HepG2 (cell line): ENCODE measurements around the gene SLC25A33. TPM values are rescaled to one million over a fixed set of nuclear protein-coding genes. Genes with fewer than 3 reads are reported as not detected.
A peak's percentile ranks its signal among the peaks of the same experiment; 100 is the strongest.

ENCODE experiments used
- ATAC-seq: fragments of 200-7000 bp; cut with Tn5 transposase; 3 replicates; pipeline ENCODE4 v1.9.1; 2020; ENCODE audit warnings: mild to moderate bottlenecking, moderate library complexity
- BruUV-seq: library from RNA; stranded (reverse); fragments of 400-500 nt; replicated peaks from 2 replicates; lab custom pipeline; 2021; lab: Mats Ljungman, UMichigan
- CTCF ChIA-PET: fragments of 300-600 bp; formaldehyde crosslinking; extraction: SDS; loops from one replicate; lab custom pipeline; 2021; ENCODE audit warnings: low total read pairs, inconsistent platforms, low intra/inter-chr PET ratio; lab: Yijun Ruan, JAX
- POLR2A ChIA-PET: fragments of 350-600 bp; sonication (Branson Sonifier 250); formaldehyde crosslinking; loops from one replicate; lab custom pipeline; 2020; ENCODE audit warnings: antibody characterized with exemption, inconsistent platforms; lab: Yijun Ruan, JAX
- DNase-seq: peaks from one replicate; pipeline ENCODE4 v3.0.0-alpha.2; 2015; ENCODE audit warnings: low spot score
- FAIRE-seq: peaks from 3 replicates; lab custom pipeline; 2011; peaks lifted over from hg19 to GRCh38; lab: Jason Lieb, UNC
- H2AFZ ChIP-seq: one replicate; pipeline ENCODE4 v1.6.1; 2011; ENCODE audit warnings: low read length, inconsistent platforms
- H3K27ac ChIP-seq: fragments of 300-600 bp; 3 replicates; pipeline ENCODE4 v1.8.0; 2011; ENCODE audit warnings: mixed run types, mild to moderate bottlenecking, mixed read lengths, low read length, inconsistent platforms; ENCODE audit not compliant: insufficient read depth; ENCODE audit errors: extremely low read length
- H3K27me3 ChIP-seq, 2 experiments: fragments of 200-600 bp in 1 of 2; 2 replicates in 1 of 2; 3 replicates in 1 of 2; pipeline versions ENCODE4 v1.6.0 to v1.8.0; 2011; ENCODE audit warnings: low read length in 2 of 2, mild to moderate bottlenecking in 2 of 2, moderate library complexity in 2 of 2, inconsistent platforms in 1 of 2; ENCODE audit not compliant: insufficient read depth in 2 of 2, control insufficient read depth in 1 of 2
- H3K36me3 ChIP-seq, 2 experiments: fragments of 200-600 bp in 1 of 2; replicated peaks in 1 of 2; 2 replicates in 1 of 2; 3 replicates in 1 of 2; pipeline versions ENCODE4 v1.5.1 to v1.8.0; 2011; ENCODE audit warnings: low read length in 2 of 2, inconsistent platforms in 1 of 2; ENCODE audit not compliant: insufficient read depth in 2 of 2, control insufficient read depth in 1 of 2
- H3K4me1 ChIP-seq: 2 replicates; pipeline ENCODE4 v1.5.1; 2012; ENCODE audit warnings: low read length, inconsistent platforms; ENCODE audit not compliant: insufficient read depth
- H3K4me2 ChIP-seq: 2 replicates; pipeline ENCODE4 v1.6.0; 2011; ENCODE audit warnings: low read depth, low read length, inconsistent platforms
- H3K4me3 ChIP-seq, 3 experiments: fragments of 200-600 bp in 1 of 3; sonication (generic), shearing (Covaris generic) in 1 of 3; replicated peaks in 1 of 3; 2 replicates each; pipeline ENCODE4 v1.5.1; 2011 to 2016; ENCODE audit warnings: low read length in 3 of 3, inconsistent platforms in 2 of 3, low read depth in 2 of 3, mild to moderate bottlenecking in 2 of 3, control low read depth in 1 of 3, mixed read lengths in 1 of 3; ENCODE audit not compliant: insufficient read depth in 1 of 3
- H3K79me2 ChIP-seq: one replicate; pipeline ENCODE4 v1.6.1; 2011; ENCODE audit warnings: low read length, inconsistent platforms; ENCODE audit not compliant: insufficient read depth
- H3K9ac ChIP-seq: 2 replicates; pipeline ENCODE4 v1.6.0; 2011; ENCODE audit warnings: mild to moderate bottlenecking, low read depth, low read length, inconsistent platforms; ENCODE audit not compliant: insufficient read depth
- H3K9me3 ChIP-seq: 2 replicates; pipeline ENCODE4 v1.5.1; 2012; ENCODE audit warnings: mild to moderate bottlenecking, low read length
- H4K20me1 ChIP-seq: 2 replicates; pipeline ENCODE4 v1.6.0; 2011; ENCODE audit warnings: inconsistent platforms, mild to moderate bottlenecking, low read length, moderate library complexity; ENCODE audit not compliant: insufficient read depth
- MED1 ChIP-seq: sonication (generic); formaldehyde crosslinking; IDR thresholded peaks from 2 replicates; pipeline ENCODE4 v1.4.0; 2020; ENCODE audit warnings: missing genetic modification reagents
- MTA1 ChIP-seq: sonication (generic); formaldehyde crosslinking; IDR thresholded peaks from 2 replicates; pipeline ENCODE4 v1.4.0; 2020; ENCODE audit warnings: missing genetic modification reagents, mild to moderate bottlenecking, borderline replicate concordance
- MXI1 ChIP-seq: IDR thresholded peaks from 3 replicates; pipeline ENCODE4 v1.6.1; 2012; ENCODE audit warnings: low read depth, low read length, inconsistent platforms, borderline replicate concordance
- NKX3-1 ChIP-seq: sonication (generic); formaldehyde crosslinking; IDR thresholded peaks from 2 replicates; pipeline ENCODE4 v1.5.0; 2020; ENCODE audit warnings: missing genetic modification reagents
- NPAS2 ChIP-seq: sonication (generic); formaldehyde crosslinking; IDR thresholded peaks from 2 replicates; pipeline ENCODE4 v1.8.0; 2022; ENCODE audit warnings: mild to moderate bottlenecking, missing genetic modification reagents, borderline replicate concordance
- RARA ChIP-seq: IDR thresholded peaks from 2 replicates; pipeline ENCODE4 v1.6.1; 2016; ENCODE audit warnings: missing genetic modification reagents, missing compliant biosample characterization
- RBM22 ChIP-seq: fragments of 200-400 bp; formaldehyde crosslinking; optimal IDR thresholded peaks from 2 replicates; pipeline ENCODE3; 2017; ENCODE audit warnings: mild to moderate bottlenecking, low read length, moderate library complexity
- RFXANK ChIP-seq: IDR thresholded peaks from 2 replicates; pipeline ENCODE4 v1.6.1; 2016
- SPEN ChIP-seq: sonication (generic); formaldehyde crosslinking; IDR thresholded peaks from 2 replicates; pipeline ENCODE4 v1.5.1; 2020; ENCODE audit warnings: low read depth, mild to moderate bottlenecking, missing genetic modification reagents
- ZFP36 ChIP-seq: fragments of 150-350 bp; IDR thresholded peaks from 2 replicates; pipeline ENCODE4 v1.6.1; 2018; ENCODE audit warnings: borderline replicate concordance, low read length, low read depth; ENCODE audit not compliant: partially characterized antibody
- ZGPAT ChIP-seq: IDR thresholded peaks from 2 replicates; pipeline ENCODE4 v1.6.1; 2016; ENCODE audit warnings: mild to moderate bottlenecking
- ZNF317 ChIP-seq: sonication (generic); formaldehyde crosslinking; IDR thresholded peaks from 2 replicates; pipeline ENCODE4 v1.5.0; 2020; ENCODE audit warnings: mild to moderate bottlenecking, missing genetic modification reagents
- ZNF546 ChIP-seq: sonication (generic); formaldehyde crosslinking; conservative IDR thresholded peaks from 2 replicates; pipeline ENCODE4 v1.8.1; 2023; ENCODE audit warnings: mild to moderate bottlenecking, missing genetic modification reagents
- ZSCAN31 ChIP-seq: sonication (generic); formaldehyde crosslinking; IDR thresholded peaks from 2 replicates; pipeline ENCODE4 v1.5.0; 2020; ENCODE audit warnings: low read depth, mild to moderate bottlenecking, missing genetic modification reagents
- WGBS: methylation state at CpG from one replicate; pipeline ENCODE4 v1.1.6; 2017; ENCODE audit warnings: low lambda C conversion rate; 5-methylcytosine and 5-hydroxymethylcytosine counted together
- in situ Hi-C: cut with HindIII; loops from 2 replicates; pipeline ENCODE4 v1.10.0; 2017; ENCODE audit warnings: low pct_unique_long_range_greater_than_20kb; ENCODE audit not compliant: extremely low pct_ligation_motif_present
- intact Hi-C: fragments of 100-400 bp; cut with micrococcal nuclease; formaldehyde crosslinking; loops from one replicate; pipeline ENCODE4 v1.10.0; 2022; ENCODE audit not compliant: unreplicated experiment
- polyA plus RNA-seq, 8 experiments: library from polyadenylated mRNA; depleted of rRNA in 3 of 8; stranded (reverse) in 7 of 8; unstranded in 1 of 8; fragments of >200 nt; fragmentation: Illumina TruSeq in 4 of 8; extraction: Trizol in 4 of 8; gene quantifications; 2 replicates each; pipeline versions ENCODE4 v1.2.1 to v1.2.3, GENCODE V29; 2011 to 2016; ENCODE audit warnings: low read depth in 4 of 8, missing spikeins in 1 of 8, mixed read lengths in 1 of 8; ENCODE audit not compliant: insufficient read depth in 1 of 8
- total RNA-seq, 5 experiments: library from RNA; depleted of rRNA; stranded (reverse); fragments of >200 nt; fragmentation: Illumina TruSeq; extraction: Trizol; gene quantifications; 2 replicates each; pipeline ENCODE4 v1.2.3, GENCODE V29; 2016; ENCODE audit warnings: low read depth in 1 of 5

Gene SLC25A33
- total and polyA plus RNA-seq, 2 of the 13 experiments (the other 11 are each of a cell fraction or from before 2014, with no cell fraction given) = 15.4 to 50.3 TPM

- TF ChIP-seq SPEN (CRISPR knock-in tag) = peak; percentile 59; the same call in 1 of the 2 replicates
- TF ChIP-seq NPAS2 (CRISPR knock-in tag) = peak; percentile 89; the same call in 1 of the 2 replicates
- TF ChIP-seq NKX3-1 (CRISPR knock-in tag) = peak; percentile 79
- 0 out of 2 replicates have a peak, but pooled peaks have one; percentile 34 for TF ChIP-seq ZSCAN31 (CRISPR knock-in tag)
- TF ChIP-seq RFXANK = peak; percentile 44; the same call in 1 of the 2 replicates
- TF ChIP-seq ZGPAT (CRISPR knock-in tag) = peak; percentile 99
Observed at GRCh38 chr1:9553736-9554144, 14.5 kb downstream of the SLC25A33 start (continued).

GRCh38 chr1:9555942-9556341 is 16.7 kb downstream of the SLC25A33 start:
- in situ Hi-C loops = no loop called here
- no peak for ATAC-seq
- H3K4me2 ChIP-seq = no peak overlapping the region

More at GRCh38 chr1:9555942-9556341, 16.7 kb downstream of the SLC25A33 start:
- Histone ChIP-seq H3K9ac (no peak overlapping the region), H4K20me1 (peaks cover 5% of the 10 kb centered on the region), H3K4me3 (no peak overlapping the region), H3K9me3 (no peaks in the 10 kb centered on the region), H3K27ac (peak overlapping the region; percentile 30), H3K79me2 (peaks cover 68% of the 10 kb centered on the region), H2AFZ (no peak overlapping the region), H3K36me3 (peaks cover 14 to 53% of the 10 kb centered on the region in 2 experiments), H3K27me3 (no peaks in the 10 kb centered on the region), H3K4me1 (peaks cover 97% of the 10 kb centered on the region)
- POLR2A ChIA-PET = interaction anchor here (6.8 kb wide), 1 partner anchor 17 kb away, joined by 82 read pairs; the partner anchor contains the start of gene SLC25A33
- TF ChIP-seq ZNF546 (CRISPR knock-in tag) (no peak), MXI1 (no peak), ZNF317 (CRISPR knock-in tag) (no peak), ZFP36 (no peak), RBM22 (peak; percentile 30), RARA (CRISPR knock-in tag) (peak; percentile 40; the same call in 1 of the 2 replicates), MTA1 (CRISPR knock-in tag) (no peak), MED1 (CRISPR knock-in tag) (0 out of 2 replicates have a peak, but pooled peaks have one; percentile 24)
- no peak for DNase-seq
- WGBS = 86% methylated on average over 4 of the region's 4 CpGs
- BruUV-seq = no TSS peak
- CTCF ChIA-PET = no interaction called here
- intact Hi-C loops = no loop called here
- no peak for FAIRE-seq
